Measurements from ENCODE around the gene LLGL2. TPM values are rescaled to one million over a fixed set of nuclear protein-coding genes. Genes with fewer than 3 reads are reported as not detected.

The LLGL2 gene
- total and polyA plus RNA-seq, 9 donors = 0.20 to 45.4 (median 15.1) TPM

DNA sequence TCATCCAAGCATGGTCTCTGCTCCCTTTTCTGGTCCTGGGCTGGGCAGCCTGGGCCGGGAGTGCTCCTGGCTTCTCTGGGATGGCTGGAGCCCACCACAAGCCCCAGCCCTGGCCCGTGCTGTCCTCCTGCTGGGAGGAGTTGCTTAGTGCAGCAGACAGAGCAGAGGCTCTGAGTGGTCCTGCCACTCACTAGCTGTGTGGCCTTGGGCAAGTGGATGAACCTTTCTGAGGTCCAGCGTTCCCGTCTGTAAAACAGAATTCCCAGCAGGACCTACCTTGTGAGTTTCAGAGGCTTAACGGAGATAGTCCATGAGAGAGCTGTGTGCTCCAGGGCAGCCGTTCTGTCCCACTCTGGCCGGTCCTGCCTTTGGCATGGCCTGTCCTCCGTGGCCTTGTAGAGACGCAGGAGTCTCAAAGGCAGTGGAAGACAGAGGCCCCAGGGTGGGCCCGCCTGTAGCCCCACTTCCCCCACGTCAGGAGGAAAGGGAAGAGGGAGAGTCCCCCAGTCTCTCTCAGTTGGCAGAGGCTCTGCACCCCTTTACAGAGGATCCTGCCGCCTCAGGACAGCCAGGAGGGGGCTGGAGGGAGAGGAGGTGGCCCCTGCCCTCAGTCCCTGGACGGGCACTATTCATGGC, 69.9 kb downstream of the LLGL2 start:
- TF ChIP-seq POLR2A (IDR thresholded peaks at IDR 0.05) (no peak), EP300 (IDR thresholded peaks at IDR 0.05) (no peak)
- TF ChIP-seq, protein P1, sequence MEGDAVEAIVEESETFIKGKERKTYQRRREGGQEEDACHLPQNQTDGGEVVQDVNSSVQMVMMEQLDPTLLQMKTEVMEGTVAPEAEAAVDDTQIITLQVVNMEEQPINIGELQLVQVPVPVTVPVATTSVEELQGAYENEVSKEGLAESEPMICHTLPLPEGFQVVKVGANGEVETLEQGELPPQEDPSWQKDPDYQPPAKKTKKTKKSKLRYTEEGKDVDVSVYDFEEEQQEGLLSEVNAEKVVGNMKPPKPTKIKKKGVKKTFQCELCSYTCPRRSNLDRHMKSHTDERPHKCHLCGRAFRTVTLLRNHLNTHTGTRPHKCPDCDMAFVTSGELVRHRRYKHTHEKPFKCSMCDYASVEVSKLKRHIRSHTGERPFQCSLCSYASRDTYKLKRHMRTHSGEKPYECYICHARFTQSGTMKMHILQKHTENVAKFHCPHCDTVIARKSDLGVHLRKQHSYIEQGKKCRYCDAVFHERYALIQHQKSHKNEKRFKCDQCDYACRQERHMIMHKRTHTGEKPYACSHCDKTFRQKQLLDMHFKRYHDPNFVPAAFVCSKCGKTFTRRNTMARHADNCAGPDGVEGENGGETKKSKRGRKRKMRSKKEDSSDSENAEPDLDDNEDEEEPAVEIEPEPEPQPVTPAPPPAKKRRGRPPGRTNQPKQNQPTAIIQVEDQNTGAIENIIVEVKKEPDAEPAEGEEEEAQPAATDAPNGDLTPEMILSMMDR (IDR thresholded peaks at IDR 0.05) = no peak
- H3K4me1 ChIP-seq (ENCODE audit: insufficient read depth) = no peaks in the 10 kb centered on the region
- no peak for DNase-seq
- intact Hi-C loops (cut with DNase I) = loop anchor here in 1 of 4 donors (5.0 kb wide), 1 partner anchor 173 kb away; no protein-coding TSS in a partner anchor
- no peaks in the 10 kb centered on the region for H3K27me3 ChIP-seq
- 60 to 78% (median 73%) methylated on average over 12 to 13 of the region's 13 CpGs for WGBS, 3 donors
- no peaks in the 10 kb centered on the region for H3K9me3 ChIP-seq
- H3K27ac ChIP-seq = no peak overlapping the region
- H3K36me3 ChIP-seq = no peaks in the 10 kb centered on the region
- H3K4me3 ChIP-seq = no peak overlapping the region

DNA sequence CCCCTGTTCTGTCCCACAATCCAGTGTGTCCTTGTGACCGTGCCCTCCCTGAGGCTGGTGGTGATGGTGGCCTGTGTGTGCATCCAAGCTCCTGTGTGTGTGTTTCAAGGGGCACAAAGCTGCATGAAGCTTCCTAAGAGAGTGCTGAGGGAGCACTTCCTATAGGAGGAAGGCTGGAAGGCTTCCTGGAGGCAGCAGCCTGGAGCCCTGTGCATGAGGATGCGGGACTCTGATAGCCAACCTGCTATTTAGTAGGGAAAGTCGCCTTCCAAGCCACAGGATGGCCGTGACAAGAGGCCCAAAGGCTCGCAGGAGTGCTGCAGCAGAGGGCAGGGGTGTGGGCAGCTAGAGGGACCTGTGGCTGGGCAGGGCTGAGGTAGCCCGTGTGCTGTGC, 70.4 kb downstream of the LLGL2 start:
- no peaks in the 10 kb centered on the region for H3K4me1 ChIP-seq (ENCODE audit: insufficient read depth)
- intact Hi-C loops (cut with DNase I) = loop anchor here in 1 of 4 donors (5.0 kb wide), 1 partner anchor 174 kb away; no protein-coding TSS in a partner anchor
- no peak overlapping the region for H3K4me3 ChIP-seq
- no peak for DNase-seq
- no peak overlapping the region for H3K27ac ChIP-seq
- H3K27me3 ChIP-seq = no peaks in the 10 kb centered on the region
- no peaks in the 10 kb centered on the region for H3K36me3 ChIP-seq
- WGBS, 3 donors = 78 to 80% (median 79%) methylated on average over 5 to 6 of the region's 6 CpGs
- no peak for TF ChIP-seq EP300 (IDR thresholded peaks at IDR 0.05)
- TF ChIP-seq, protein P1 (IDR thresholded peaks at IDR 0.05) = no peak
- no peak for TF ChIP-seq POLR2A (IDR thresholded peaks at IDR 0.05)
- no peaks in the 10 kb centered on the region for H3K9me3 ChIP-seq

DNA sequence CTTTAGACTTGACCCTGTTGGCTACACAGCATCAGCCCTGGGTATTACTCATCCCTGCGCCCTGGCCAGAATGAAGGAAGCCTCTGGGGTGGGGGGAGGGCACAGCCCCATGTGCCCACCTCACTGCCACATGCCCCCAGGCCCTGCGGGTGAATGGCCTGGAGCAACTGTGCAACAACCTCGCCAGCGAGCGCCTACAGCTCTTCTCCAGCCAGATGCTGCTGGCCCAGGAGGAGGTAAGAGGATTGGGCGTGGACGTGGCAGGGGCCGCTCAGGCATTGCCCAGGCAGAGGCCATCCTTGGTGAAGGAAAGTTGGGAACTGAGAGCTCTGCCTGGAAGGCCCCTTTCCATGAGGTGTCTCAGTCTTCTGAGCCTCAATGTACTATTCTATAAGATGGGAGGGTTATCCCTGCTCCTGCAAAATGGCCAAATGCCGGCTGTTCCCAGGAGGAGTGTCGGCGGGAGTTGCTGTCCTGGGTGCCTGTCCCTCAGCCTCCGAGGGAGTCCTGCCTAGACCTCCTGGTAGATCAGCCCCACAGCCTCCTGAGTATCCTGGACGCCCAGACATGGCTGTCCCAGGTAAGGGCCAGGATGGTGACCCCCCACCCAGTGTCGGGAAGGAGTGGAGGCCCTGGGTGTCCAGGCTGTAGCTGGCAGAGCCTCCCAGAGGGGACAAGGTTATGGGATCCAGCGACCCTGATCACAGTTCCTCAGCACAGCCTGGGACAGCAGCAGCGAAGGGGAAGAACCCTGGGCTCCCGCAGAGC, 71.0 kb downstream of the LLGL2 start:
- intact Hi-C loops (cut with DNase I) = loop anchor here in 1 of 4 donors (5.0 kb wide), 1 partner anchor 174 kb away; no protein-coding TSS in a partner anchor
- DNase-seq = no peak
- TF ChIP-seq POLR2A (IDR thresholded peaks at IDR 0.05) = no peak
- TF ChIP-seq, protein P1 (IDR thresholded peaks at IDR 0.05) = no peak
- no peak for TF ChIP-seq EP300 (IDR thresholded peaks at IDR 0.05)
- no peaks in the 10 kb centered on the region for H3K9me3 ChIP-seq
- no peaks in the 10 kb centered on the region for H3K4me1 ChIP-seq (ENCODE audit: insufficient read depth)
- no peak overlapping the region for H3K27ac ChIP-seq
- 85 to 87% (median 87%) methylated on average over 16 to 17 of the region's 17 CpGs for WGBS, 3 donors
- no peaks in the 10 kb centered on the region for H3K27me3 ChIP-seq
- no peaks in the 10 kb centered on the region for H3K36me3 ChIP-seq
- H3K4me3 ChIP-seq = no peak overlapping the region

DNA sequence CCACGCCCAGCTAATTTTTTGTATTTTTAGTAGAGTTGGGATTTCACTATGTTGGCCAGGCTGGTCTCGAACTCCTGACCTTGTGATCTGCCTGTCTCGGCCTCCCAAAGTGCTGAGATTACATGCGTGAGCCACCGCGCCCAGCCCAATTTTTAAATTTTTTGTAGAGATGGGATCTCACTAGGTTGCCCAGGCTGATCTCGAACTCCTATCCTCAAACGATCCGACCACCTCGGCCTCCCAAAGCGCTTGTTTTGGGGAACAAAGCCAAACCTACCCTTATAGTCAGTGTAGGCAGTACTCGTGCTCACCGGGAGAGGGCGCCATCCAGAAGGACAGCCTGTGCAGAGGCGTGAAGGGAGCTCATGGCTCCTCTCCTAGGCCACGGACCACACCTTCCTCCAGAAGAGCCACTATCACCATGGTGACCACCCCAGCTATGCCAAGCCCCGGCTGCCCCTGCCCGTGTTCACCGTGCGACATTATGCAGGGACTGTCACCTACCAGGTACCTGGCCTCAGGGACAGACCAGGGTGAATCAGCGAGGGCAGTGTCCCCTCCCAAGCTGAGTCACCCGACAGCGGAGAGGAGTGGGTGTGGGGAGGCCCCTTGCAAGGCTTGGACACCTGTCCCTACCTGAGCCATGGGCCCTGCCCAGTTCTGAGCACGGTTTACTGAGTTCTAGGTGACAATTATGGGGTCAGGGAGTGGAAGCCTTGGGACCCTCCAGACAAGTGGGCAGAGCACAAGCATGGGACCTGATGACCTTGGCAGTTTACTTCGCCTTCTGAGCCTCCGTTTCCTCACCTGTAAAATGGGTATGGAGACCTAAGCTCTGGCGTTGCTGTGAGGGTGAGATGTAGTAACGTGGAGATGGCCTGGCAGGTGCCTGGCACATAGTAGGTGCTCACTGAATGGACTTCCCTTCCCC, 75.8 kb downstream of the LLGL2 start:
- Histone ChIP-seq H3K4me3 (no peak overlapping the region), H3K36me3 (no peaks in the 10 kb centered on the region), H3K27me3 (no peaks in the 10 kb centered on the region), H3K27ac (no peak overlapping the region), H3K4me1 (ENCODE audit: insufficient read depth) (no peaks in the 10 kb centered on the region), H3K9me3 (no peaks in the 10 kb centered on the region)
- TF ChIP-seq POLR2A (IDR thresholded peaks at IDR 0.05) = no peak
- TF ChIP-seq, protein P1 (IDR thresholded peaks at IDR 0.05) = peak in 2 of 3 donors; percentile 24 to 27
- 66 to 76% (median 74%) methylated on average over 28 of the region's 28 CpGs for WGBS, 3 donors
- intact Hi-C loops (cut with DNase I) = no loop called here
- DNase-seq = peak in 3 of 5 donors; percentile 46 to 69 (median 46)
